CD1c-positive myeloid dendritic cell (primary cell): ENCODE data around the gene CTIF.

ENCODE experiments used
- DNase-seq: peaks from one replicate; pipeline ENCODE4 v3.0.0-alpha.2; 2016; ENCODE audit errors: extremely low spot score

CTIF gene

DNA sequence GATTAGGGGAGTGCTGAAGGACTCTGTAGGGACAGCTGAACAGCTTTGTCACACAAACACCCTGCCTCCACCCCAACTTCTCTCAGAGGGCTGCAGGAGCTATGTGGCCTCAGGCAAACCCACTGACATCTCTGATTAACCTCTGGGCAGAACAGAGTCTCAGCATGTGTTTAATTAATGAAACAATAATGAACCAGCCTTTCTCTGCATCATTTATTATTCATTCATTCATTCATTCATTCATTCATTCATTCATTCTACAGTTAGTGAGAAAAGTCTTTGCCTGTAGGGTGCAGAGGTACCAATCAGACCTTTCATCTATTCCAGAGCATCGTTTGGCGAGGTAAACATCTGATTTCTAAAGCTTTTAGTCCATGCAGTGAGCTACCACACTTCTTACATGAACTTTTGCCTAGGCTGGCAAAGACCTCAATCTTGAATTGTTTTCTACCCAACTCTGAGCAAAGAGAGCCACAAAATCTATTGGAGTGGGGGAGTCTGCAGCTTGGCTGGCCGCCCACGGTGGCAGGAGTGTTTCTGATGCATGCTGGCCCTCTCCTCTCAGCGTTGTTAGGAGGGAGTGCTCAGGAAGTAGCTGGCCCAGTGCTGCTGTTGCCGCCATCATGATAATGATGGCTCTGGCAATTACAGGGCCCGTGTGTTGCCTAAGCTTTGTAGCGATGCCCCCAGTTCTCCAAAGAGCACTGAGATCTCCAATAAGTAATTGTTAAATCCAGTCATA is 213.1 kb downstream of the CTIF start:
- DNase-seq: no peak

DNA sequence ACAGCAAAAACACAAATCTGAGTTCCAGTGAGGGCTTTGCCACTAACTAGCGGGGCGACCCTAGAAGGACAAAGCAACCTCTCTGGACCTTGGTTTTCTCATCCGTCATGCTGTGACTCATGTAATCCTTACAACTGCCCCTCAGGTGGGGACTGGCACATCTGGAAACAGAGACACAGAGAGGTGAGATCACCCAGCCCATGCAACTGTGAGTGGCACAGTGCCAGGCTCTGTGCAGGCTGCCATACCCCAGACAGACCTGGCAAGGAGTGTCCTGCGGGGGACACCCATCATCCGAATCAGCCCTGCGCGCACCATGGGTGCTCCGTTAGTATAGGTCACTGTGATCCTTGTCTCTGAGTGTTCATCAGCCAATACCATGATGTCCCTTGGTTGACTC is 213.6 kb downstream of the CTIF start:
- DNase-seq: no peak

DNA sequence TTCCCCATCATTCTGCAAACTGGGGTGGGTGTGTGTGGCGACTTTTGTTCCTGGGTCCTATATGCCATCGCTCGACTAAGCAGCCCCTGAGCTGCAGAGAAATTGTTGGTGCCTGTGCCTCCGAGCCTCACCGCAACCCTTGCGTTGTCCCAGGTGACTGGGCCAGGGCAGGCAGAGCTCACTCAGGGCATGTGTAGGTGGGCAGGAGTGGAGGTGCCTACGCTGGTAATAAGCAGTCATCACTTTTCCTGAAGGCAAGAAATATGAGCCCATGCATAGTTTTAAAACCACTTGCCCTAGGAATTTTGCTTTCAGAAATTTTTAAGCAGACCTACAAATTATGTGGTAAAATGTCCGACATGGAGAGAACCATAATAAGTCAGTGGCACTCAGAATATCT is 214.1 kb downstream of the CTIF start:
- no peak for DNase-seq

DNA sequence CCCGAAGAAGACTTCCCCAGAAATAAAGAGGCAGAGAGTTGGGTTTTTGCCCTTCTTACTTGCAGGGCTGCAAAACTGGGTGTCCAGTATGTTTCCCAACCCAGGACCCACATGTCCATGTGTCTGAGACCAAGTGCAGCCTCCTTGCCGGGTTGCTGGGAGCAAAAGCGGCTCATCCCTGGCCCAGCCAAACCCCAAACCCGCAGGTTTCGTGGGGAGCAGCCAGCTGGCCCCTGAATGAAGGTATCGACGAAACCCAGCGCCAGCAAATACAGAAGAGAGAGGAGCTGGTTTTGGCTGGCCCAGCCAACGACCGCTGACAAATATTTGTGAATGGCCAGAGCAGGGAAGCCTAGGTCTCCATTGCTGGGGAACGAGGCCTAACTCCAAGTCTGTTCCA is 214.9 kb downstream of the CTIF start:
- no peak for DNase-seq

DNA sequence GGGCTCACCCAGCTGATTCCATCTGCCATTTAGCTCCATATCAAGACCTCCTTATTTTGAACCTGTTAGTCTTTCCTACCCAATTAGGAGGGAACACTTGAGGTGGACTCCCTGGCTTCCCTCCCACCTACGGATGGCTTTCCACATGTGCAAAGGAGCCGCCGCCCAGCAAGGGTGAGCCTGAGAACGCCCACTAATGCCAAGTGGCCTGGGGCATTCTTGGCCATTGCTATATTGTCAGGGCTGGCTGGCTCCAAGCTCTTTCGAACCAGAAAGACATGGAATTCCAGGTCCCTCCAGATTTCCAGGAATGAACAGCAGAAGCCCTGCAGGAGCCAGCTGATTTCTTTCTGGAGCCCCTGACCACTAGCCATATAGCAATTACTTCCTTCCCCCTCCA is 215.7 kb downstream of the CTIF start:
- no peak for DNase-seq

DNA sequence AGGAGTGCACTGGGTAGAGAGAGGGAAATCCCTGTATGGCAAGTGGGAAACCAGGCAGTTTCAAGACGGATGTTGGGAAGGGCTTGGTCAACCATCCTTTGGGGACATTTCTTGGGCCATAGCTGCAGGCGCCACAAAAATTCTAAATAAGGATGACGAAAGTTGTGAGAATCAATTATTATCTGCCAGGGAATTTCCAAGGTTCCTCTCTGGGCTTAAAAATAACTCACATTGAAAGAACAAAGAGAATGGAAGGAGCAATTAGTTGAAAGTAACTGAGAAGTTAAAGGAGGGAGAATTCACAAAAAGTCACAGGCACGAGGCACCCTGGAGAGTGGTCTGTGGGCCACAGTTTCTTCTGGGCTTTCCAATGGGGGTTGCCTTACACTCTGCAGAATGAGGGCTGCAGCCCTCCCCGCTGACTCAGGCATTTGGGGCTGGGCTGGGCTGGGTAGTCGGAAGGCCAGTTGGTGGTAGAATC is 216.2 kb downstream of the CTIF start:
- no peak for DNase-seq

DNA sequence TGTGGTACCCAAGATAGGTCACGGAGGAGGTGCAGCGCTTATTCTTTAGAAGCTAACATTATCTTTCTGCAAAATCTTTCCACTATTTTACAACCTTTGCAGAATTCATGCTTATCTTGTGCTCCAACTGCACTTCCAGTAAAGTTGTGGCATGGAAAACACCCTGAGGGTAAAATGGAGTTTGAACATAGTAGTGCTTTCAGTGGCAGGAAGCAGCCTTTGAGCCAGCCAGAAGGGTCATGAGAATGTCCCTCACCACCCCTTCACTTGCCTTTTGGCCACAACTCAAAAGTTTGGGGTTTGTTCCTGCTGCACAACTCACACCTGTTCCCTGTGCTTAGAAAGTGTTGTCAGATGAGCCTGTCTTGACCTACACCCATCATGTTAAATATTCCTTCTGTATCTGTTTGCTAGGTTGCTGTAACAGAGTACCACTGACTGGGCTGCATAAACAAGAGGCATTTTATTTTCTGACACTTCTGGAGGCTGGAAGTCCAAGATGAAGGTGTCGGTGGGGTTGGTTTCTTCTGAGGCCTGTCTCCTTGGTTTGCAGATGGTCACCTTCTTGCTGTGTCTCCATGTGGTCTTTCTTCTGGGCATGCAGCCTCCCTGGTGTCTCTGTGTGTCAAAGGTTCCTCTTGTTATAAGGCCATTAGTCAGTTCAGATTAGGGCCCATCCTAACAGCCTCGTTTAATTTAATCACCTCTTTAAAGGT is 217.8 kb downstream of the CTIF start:
- DNase-seq: no peak

DNA sequence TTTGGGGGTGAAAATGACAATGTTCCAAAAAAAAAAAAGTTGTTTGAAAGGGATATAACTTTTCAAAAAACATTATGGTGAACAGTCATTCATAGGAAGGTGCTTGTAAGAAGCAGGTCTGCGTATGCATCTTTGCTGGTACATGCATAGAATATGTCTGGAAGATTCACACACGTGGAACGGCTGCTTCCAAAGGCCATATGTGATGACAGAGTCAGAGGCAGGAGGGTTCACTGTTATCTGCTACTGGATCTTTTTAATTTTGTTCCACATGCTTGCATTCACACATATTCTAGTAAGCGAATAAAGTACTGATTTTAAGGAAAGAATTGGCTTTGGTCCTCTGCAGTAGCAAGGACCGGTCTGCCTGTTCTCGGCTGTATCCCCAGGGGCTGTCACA is 218.5 kb downstream of the CTIF start:
- no peak for DNase-seq

DNA sequence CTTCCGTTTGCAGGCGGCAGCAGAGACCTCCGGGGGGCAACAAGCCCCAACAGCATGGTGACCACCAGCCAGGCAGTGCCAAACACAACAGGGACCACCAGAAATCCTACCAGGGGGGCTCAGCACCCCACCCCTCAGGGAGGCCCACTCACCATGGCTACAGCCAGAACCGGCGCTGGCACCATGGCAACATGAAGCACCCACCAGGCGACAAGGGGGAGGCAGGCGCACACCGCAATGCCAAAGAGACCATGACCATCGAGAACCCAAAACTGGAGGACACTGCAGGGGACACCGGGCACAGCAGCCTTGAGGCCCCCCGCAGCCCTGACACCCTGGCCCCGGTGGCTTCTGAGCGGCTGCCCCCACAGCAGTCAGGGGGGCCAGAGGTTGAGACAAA is 219.1 kb downstream of the CTIF start:
- DNase-seq: no peak

DNA sequence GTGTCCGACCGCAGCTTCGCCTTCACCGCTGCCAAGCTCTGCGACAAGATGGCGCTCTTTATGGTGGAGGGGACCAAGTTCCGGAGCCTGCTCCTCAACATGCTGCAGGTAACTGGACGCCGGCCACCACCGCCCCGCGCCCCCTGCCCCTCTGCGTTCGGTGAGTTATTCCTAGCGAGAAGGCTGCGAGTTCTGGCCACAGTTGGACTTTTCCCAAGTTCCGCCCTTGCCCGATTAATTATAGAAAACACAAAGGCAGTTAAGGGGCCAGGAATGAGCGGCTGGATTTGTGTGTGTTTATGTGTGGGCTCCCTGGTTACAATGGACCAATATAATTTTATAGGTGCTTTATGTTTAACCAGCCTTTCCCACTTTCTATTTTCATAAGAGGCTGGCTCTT is 222.8 kb downstream of the CTIF start:
- DNase-seq: no peak

DNA sequence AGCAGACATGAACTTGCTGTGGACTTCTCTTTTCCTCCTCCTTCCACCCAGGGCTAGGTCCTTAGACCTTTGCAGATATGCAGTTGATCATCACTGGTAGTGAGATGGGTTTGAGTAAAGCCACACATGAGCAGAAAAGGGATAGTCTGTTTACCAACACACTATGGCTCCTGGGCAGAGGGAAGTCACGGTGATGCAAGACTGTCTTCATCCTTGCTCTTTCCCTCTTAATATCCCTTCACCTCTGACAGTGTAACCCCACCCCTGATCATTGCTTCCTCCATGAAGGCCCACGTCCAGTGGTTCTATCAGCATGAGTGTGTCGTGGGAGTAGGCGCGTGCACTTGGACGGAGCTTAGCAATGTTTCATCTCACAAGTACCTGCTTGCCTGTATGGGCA is 223.2 kb downstream of the CTIF start:
- peak; percentile 29 for DNase-seq

DNA sequence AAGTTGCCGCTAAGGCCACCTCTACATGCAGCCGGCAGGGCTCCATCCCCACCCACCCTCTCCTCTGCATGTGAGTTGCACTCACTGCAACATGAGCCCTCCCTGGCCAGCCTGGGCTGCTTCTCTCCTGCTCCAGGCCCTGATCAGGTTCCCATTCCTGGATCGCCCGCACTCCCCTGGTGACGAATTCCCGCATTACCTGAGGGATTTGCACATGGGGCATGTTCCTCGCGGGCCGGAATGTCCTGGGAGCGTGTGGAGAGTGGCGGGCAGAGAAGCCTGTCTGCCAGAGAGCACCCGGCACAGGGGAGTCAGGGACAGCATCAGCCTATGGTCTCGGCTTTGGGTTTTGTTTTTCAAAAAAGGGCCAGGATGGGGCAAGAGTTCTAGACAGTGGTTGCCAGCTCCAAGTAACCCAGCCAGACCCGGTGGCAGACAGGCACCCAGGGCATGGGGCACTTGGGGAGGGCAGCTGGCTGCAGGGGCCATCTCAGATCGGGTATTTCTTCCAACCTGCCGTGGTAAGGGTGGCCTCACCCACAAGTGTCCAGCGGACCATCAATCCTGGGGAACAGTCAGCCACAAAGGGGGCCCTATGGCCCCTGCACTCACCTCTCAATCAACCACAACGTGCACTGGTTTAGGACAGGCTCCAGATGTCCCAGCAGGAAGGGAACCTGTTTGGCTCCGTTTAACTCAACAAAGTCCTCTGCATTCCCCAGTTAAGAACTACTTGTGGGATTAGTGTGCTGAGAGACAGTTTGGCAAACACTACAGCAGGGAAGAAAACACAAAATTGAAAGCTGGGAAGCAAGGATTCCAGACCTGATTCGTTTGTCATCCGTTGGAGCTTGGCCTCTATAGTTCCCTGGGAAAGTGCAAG is 224.2 kb downstream of the CTIF start:
- no peak for DNase-seq

DNA sequence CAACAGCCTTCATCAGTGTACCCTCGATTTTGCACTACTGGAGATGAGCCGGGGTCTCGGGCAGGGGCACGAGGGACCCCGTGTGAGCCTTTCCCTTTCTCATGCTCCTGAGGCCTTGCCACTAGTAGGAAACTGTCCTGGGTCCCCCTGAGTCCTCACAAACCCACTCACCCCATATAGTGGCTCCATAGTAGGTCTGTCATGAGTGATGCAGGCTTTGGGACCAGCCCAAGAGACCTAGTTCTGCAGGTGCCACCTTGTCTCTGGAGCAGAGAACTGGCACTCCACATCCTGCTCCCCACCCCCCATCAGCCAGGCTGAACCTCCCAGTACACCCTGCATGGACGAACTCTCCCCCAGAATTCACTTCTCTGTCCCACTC is 224.9 kb downstream of the CTIF start:
- no peak for DNase-seq

DNA sequence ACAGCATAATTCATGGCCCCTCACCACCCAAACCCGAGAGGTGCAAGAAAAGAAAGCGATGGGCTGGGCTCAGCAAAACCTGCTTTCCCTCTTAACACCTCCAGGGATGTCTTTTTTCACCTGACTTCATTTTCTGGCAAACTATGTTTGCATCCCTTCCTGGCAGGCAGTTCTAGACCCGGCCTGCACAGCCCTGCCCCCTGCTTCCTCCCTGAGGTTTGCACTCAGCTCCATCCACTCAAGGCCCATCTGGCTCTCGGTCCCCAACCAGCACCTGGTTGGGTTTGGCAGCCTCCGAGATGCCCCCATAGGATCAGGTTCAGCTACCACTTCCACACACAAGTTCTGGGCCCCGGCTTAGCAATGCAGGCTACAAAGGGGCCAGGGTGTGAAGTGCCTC is 226.2 kb downstream of the CTIF start:
- DNase-seq: no peak

DNA sequence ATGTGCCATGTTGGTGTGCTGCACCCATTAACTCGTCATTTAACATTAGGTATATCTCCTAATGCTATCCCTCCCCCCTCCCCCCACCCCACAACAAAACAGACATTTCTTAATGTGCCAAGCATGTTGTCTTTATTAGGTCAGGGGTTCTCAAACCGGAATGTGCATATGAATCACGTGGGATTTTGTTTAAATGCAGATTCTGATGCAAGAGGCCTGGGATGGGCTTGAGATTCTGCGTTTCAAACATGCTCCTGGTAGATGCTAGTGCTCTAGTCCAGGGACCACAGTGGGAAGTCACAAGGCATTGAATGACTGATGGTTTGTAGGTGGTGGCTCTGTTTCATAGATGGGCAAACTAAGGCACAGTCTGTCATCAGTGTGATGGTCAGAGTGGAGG is 227.2 kb downstream of the CTIF start:
- DNase-seq: no peak

DNA sequence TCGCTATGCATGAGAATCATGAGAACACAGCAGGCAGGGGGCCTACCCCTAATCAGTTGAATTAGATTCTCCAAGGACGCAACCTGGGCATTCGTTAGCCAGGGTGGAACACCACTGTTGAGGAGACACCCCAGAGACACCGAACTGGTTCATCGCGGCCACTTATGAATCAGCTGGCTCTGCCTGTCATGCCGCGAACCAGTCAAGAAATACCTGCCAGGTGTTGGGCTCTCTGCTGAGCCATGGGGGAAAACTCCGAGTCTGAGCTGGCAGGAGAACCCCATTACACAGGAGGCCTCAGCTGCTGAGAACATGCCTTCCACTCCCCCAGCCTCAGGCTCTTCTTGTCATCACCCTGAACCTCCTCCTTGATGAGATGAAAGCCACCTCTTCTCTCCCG is 227.7 kb downstream of the CTIF start:
- DNase-seq: no peak

DNA sequence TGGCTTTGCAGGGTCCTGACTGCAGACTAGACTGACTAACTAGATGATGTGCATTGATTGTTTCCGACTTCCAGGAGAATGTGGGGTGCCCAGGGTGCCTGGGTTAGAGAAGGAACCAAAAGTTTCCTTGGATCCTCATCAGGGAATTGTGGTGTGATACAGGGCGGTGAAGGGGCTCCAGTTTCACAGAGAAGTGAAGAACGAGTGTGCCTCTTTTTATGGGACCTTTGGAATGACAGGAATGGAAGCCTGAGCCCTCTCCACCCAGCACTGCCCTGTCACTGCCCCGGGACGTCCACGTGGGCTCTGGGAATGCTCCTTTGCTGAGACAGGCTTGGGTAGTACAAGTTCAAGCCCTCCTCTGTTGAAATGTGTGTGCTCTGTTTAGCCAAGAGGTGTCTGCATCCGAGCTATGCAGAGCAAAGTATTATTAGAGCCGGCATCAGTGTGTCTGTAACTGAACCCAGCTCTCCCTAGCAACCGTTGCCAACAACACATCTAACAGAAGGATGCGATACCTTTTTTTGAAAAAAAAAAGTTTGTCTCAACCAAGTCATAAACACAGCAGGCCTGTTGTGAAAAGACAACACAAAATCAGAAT is 228.4 kb downstream of the CTIF start:
- no peak for DNase-seq

DNA sequence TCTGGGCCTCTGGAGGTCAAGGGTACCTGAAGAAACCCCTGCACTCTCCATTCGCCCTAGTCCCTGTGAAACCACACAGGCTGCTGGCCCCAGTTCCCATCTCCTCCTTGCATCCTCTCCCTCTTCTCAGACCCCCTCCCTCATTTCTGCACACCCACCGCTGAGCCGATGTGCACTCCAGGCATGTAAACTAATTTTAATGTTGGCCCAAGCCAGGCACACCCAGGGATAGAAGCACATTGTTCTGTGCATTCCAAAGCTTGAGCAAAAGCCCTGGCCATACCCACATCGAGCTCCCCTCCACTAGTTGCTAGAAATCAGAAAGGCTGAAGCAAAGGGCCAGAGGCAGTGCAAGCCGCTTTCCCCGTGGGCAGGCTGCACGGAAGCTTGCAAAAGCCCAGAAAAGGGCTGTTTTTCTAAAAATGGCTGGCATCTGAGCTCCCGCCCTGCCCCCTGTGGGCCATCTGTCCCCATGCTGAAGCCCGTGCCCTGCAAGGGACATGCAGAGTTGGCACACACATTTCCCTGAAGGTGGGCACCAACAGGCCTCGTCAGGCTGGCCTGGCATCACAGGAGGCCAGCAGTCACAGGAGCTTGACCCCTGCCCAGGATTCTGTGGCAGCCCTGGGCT is 230.3 kb downstream of the CTIF start:
- DNase-seq: peak; percentile 45

DNA sequence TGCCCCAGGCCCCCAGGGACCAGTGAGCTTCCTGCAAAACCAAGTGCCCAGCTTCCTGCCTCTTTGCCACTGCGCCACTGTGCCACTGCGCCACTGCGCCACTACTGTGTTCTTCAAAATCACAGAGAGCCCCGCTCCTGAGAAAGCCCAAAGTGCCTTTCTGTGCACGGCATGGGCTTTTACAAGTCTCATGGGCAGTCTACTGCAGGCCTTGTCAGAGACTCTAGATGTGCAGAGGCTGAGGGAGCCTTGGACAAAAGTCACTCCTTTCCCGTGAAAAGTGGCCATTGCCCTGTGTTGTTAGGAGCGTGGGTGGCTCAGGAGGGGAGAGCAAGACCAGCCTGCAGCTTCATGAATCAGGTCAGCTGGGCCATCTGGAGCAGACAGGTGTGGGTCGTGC is 231.4 kb downstream of the CTIF start:
- no peak for DNase-seq

DNA sequence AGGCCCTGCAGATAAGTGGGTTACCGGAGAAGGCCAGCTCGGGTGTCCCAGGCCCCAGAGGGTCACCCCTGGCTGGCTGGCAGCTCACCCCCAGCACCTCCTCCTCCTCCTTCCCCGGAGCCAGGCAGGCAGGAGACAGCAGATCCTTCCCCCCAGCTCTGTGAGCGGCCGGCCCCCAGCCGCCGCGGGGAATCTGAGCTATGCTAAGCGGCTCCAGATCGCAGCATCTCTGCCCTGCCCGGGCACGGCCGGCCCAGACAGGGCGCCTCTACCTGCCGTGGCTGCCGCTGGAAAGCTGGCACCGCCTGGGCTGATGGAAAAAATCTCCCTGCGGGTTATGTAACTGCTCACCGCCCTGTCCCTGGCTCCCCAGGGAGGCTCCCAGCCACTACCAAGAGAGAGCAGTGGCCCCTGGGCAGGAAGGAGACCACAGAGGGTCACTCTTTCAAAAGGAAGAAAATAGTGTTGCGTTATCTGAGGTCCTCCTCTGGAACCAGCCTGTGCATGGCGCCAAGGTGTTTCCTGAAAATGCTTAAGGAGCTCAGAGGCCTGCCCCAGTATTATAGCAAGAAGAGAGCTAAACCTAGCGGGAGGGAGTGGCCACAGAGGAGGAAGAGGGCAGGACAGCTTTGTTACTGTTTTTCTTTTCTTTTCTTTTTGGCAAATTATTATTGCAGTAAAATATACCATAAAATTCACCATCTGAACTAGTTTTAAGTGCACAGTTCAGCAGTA is 233.0 kb downstream of the CTIF start:
- peak; percentile 6 for DNase-seq

DNA sequence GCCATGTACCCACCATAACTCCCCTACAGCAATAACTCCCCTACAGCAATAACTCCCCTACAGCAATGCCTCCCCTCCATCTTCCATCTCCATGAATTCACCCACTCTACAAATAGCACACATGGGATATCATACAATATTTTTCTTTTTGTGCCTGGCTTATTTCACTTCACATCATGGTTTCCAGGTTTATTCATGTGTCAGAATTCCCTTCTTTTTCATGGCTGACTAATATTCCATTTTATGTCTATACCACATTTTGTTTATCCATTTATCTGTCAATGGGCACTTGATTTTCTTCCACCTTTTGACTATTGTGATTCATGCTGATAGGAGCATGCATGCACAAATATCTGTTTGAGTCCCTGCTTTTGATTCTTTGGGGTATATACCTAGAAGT is 233.6 kb downstream of the CTIF start:
- no peak for DNase-seq
